Adrenal gland (tissue), 5 donors: ENCODE results near the gene CHI3L1.

Experiments used
- CTCF ChIP-seq, 6 experiments: fragments of 450-650 bp in 4 of 6; fragments of 200-600 bp in 2 of 6; sonication (generic) in 1 of 6; IDR thresholded peaks; 1 replicate in 5 of 6; 2 replicates in 1 of 6; pipeline versions ENCODE4 v1.5.1 to v1.8.0; 2016 to 2021; ENCODE audit warnings: antibody characterized with exemption in 6 of 6, mild to moderate bottlenecking in 2 of 6, moderate library complexity in 1 of 6
- POLR2A ChIP-seq, 2 donors: fragments of 450-650 bp; IDR thresholded peaks; one replicate each; pipeline ENCODE4 v1.6.1; 2017; ENCODE audit warnings: antibody characterized with exemption in 2 of 2, mild to moderate bottlenecking in 2 of 2, moderate library complexity in 1 of 2
- donor health status: DM: no; HTN: no; CAD: no.

DNA sequence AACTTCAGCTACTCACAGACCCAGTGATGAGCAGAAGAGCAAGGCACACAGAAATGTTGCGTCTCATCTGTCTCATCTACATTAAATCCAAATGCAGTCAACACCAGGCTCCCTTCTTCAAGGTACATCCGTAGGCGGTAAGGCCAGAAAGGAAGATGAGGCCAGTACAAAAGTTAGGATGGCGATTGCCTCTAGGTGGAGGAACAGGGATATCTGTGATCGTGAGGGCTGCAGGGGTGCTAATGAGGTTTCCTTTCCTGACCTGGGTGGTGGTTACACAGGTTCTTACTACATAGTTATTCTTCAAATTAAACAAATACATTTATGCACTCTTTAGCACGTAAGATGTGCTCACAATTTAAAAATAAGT lies 9.5 kb downstream of the CHI3L1 start:
- TF ChIP-seq CTCF (IDR thresholded peaks at IDR 0.05) (no peak), POLR2A (IDR thresholded peaks at IDR 0.05) (no peak)
